ENCODE data around the gene GABRB3. TPM values are rescaled to one million over a fixed set of nuclear protein-coding genes. Genes with fewer than 3 reads are reported as not detected.

Gene GABRB3
- total RNA-seq, 2 experiments from 2014 or later, result not detected

- Mint-ChIP-seq H3K9me3 (peaks cover 12% of the 10 kb centered on the region), H3K27me3 (no peaks in the 10 kb centered on the region), H3K4me3 (no peak overlapping the region), H3K27ac (no peak overlapping the region), H3K36me3 (ENCODE audit: low read depth) (no peaks in the 10 kb centered on the region), H3K4me1 (no peaks in the 10 kb centered on the region)
- DNase-seq, result no peak
- ChIA-PET POLR2A (no interaction called here), CTCF (no interaction called here)
Observed at GRCh38 chr15:26565542-26565941, 207.3 kb downstream of the GABRB3 start.

GRCh38 chr15:26564361-26564760, 208.5 kb downstream of the GABRB3 start:
- Mint-ChIP-seq H3K9me3 (peaks cover 8% of the 10 kb centered on the region), H3K4me3 (no peak overlapping the region), H3K4me1 (no peaks in the 10 kb centered on the region), H3K36me3 (ENCODE audit: low read depth) (no peaks in the 10 kb centered on the region), H3K27me3 (no peaks in the 10 kb centered on the region), H3K27ac (no peak overlapping the region)
- no peak for DNase-seq
- CTCF ChIA-PET, result no interaction called here
- POLR2A ChIA-PET, result no interaction called here

- Mint-ChIP-seq H3K36me3 (ENCODE audit: low read depth) (no peaks in the 10 kb centered on the region), H3K9me3 (peaks cover 3% of the 10 kb centered on the region)
Observed at GRCh38 chr15:26562336-26562735, 210.5 kb downstream of the GABRB3 start.

GRCh38 chr15:26561896-26562295, 211.0 kb downstream of the GABRB3 start:
- CTCF ChIA-PET, result no interaction called here
- POLR2A ChIA-PET, result no interaction called here

More at GRCh38 chr15:26562336-26562735, 210.5 kb downstream of the GABRB3 start:
- Mint-ChIP-seq H3K4me3 (no peak overlapping the region), H3K27me3 (no peaks in the 10 kb centered on the region), H3K4me1 (no peaks in the 10 kb centered on the region), H3K27ac (no peak overlapping the region)
- no peak for DNase-seq
- ChIA-PET POLR2A (no interaction called here), CTCF (no interaction called here)

GRCh38 chr15:26561130-26561529, 211.7 kb downstream of the GABRB3 start:
- DNase-seq, result no peak
- no peaks in the 10 kb centered on the region for H3K27me3 Mint-ChIP-seq
- no peak overlapping the region for H3K4me3 Mint-ChIP-seq
- peaks cover 2% of the 10 kb centered on the region for H3K9me3 Mint-ChIP-seq
- no peaks in the 10 kb centered on the region for H3K4me1 Mint-ChIP-seq
- H3K27ac Mint-ChIP-seq, result no peak overlapping the region
- POLR2A ChIA-PET, result no interaction called here
- CTCF ChIA-PET, result no interaction called here
- H3K36me3 Mint-ChIP-seq (ENCODE audit: low read depth), result no peaks in the 10 kb centered on the region

More at GRCh38 chr15:26561896-26562295, 211.0 kb downstream of the GABRB3 start:
- Mint-ChIP-seq H3K27ac (no peak overlapping the region), H3K4me3 (no peak overlapping the region), H3K9me3 (no peaks in the 10 kb centered on the region), H3K27me3 (no peaks in the 10 kb centered on the region), H3K4me1 (no peaks in the 10 kb centered on the region), H3K36me3 (ENCODE audit: low read depth) (no peaks in the 10 kb centered on the region)
- DNase-seq, result no peak

GRCh38 chr15:26555898-26556297, 217.0 kb downstream of the GABRB3 start:
- CTCF ChIA-PET, result no interaction called here
- H3K36me3 Mint-ChIP-seq (ENCODE audit: low read depth), result no peaks in the 10 kb centered on the region
- peaks cover 24% of the 10 kb centered on the region for H3K9me3 Mint-ChIP-seq
- POLR2A ChIA-PET, result no interaction called here
- no peaks in the 10 kb centered on the region for H3K4me1 Mint-ChIP-seq
- no peak for DNase-seq
- H3K4me3 Mint-ChIP-seq, result no peak overlapping the region
- H3K27ac Mint-ChIP-seq, result no peak overlapping the region
- no peaks in the 10 kb centered on the region for H3K27me3 Mint-ChIP-seq

- Mint-ChIP-seq H3K27me3 (no peaks in the 10 kb centered on the region), H3K27ac (no peak overlapping the region), H3K4me1 (no peaks in the 10 kb centered on the region), H3K9me3 (peaks cover 47% of the 10 kb centered on the region), H3K36me3 (ENCODE audit: low read depth) (no peaks in the 10 kb centered on the region), H3K4me3 (no peak overlapping the region)
- ChIA-PET POLR2A (no interaction called here), CTCF (no interaction called here)
- no peak for DNase-seq
Observed at GRCh38 chr15:26551473-26551872, 221.4 kb downstream of the GABRB3 start.

GRCh38 chr15:26550880-26551279, 222.0 kb downstream of the GABRB3 start:
- CTCF ChIA-PET, result no interaction called here

GRCh38 chr15:26537663-26538062, 235.2 kb downstream of the GABRB3 start:
- Mint-ChIP-seq H3K27me3 (no peaks in the 10 kb centered on the region), H3K27ac (no peak overlapping the region), H3K36me3 (ENCODE audit: low read depth) (no peaks in the 10 kb centered on the region), H3K9me3 (peaks cover 9% of the 10 kb centered on the region), H3K4me3 (no peak overlapping the region), H3K4me1 (no peaks in the 10 kb centered on the region)
- no peak for DNase-seq
- ChIA-PET CTCF (no interaction called here), POLR2A (no interaction called here)

More at GRCh38 chr15:26550880-26551279, 222.0 kb downstream of the GABRB3 start:
- H3K4me3 Mint-ChIP-seq, result no peak overlapping the region
- peaks cover 44% of the 10 kb centered on the region for H3K9me3 Mint-ChIP-seq
- H3K36me3 Mint-ChIP-seq (ENCODE audit: low read depth), result no peaks in the 10 kb centered on the region
- no peaks in the 10 kb centered on the region for H3K27me3 Mint-ChIP-seq
- no peak for DNase-seq
- no peak overlapping the region for H3K27ac Mint-ChIP-seq
- no peaks in the 10 kb centered on the region for H3K4me1 Mint-ChIP-seq
- POLR2A ChIA-PET, result no interaction called here

- Mint-ChIP-seq H3K9me3 (peaks cover 15% of the 10 kb centered on the region), H3K4me1 (no peaks in the 10 kb centered on the region), H3K27ac (no peak overlapping the region), H3K36me3 (ENCODE audit: low read depth) (no peaks in the 10 kb centered on the region), H3K27me3 (no peaks in the 10 kb centered on the region), H3K4me3 (no peak overlapping the region)
- CTCF ChIA-PET, result no interaction called here
- POLR2A ChIA-PET, result no interaction called here
- no peak for DNase-seq
Observed at GRCh38 chr15:26531489-26531888, 241.4 kb downstream of the GABRB3 start.

GRCh38 chr15:26525096-26525495, 247.8 kb downstream of the GABRB3 start:
- Mint-ChIP-seq H3K4me1 (no peaks in the 10 kb centered on the region), H3K27me3 (no peaks in the 10 kb centered on the region), H3K9me3 (peaks cover 19% of the 10 kb centered on the region), H3K27ac (no peak overlapping the region), H3K36me3 (ENCODE audit: low read depth) (no peaks in the 10 kb centered on the region), H3K4me3 (no peak overlapping the region)
- CTCF ChIA-PET, result no interaction called here
- no peak for DNase-seq
- POLR2A ChIA-PET, result no interaction called here

GRCh38 chr15:26521691-26522198, 251.1 kb downstream of the GABRB3 start:
- Mint-ChIP-seq H3K4me1 (no peaks in the 10 kb centered on the region), H3K9me3 (peaks cover 20% of the 10 kb centered on the region), H3K36me3 (ENCODE audit: low read depth) (no peaks in the 10 kb centered on the region), H3K4me3 (no peak overlapping the region), H3K27ac (no peak overlapping the region), H3K27me3 (no peaks in the 10 kb centered on the region)
- POLR2A ChIA-PET, result no interaction called here
- DNase-seq, result no peak
- CTCF ChIA-PET, result no interaction called here

GRCh38 chr15:26521130-26521529, 251.7 kb downstream of the GABRB3 start:
- DNase-seq, result no peak
- no peak overlapping the region for H3K4me3 Mint-ChIP-seq
- no peaks in the 10 kb centered on the region for H3K27me3 Mint-ChIP-seq
- H3K9me3 Mint-ChIP-seq, result peaks cover 22% of the 10 kb centered on the region
- CTCF ChIA-PET, result no interaction called here
- POLR2A ChIA-PET, result no interaction called here
- no peaks in the 10 kb centered on the region for H3K4me1 Mint-ChIP-seq
- no peaks in the 10 kb centered on the region for H3K36me3 Mint-ChIP-seq (ENCODE audit: low read depth)
- H3K27ac Mint-ChIP-seq, result no peak overlapping the region

- Mint-ChIP-seq H3K9me3 (peaks cover 24% of the 10 kb centered on the region), H3K36me3 (ENCODE audit: low read depth) (no peaks in the 10 kb centered on the region), H3K27me3 (no peaks in the 10 kb centered on the region), H3K4me1 (no peaks in the 10 kb centered on the region), H3K27ac (no peak overlapping the region), H3K4me3 (no peak overlapping the region)
- ChIA-PET CTCF (no interaction called here), POLR2A (no interaction called here)
- DNase-seq, result no peak
Observed at GRCh38 chr15:26518885-26519284, 254.0 kb downstream of the GABRB3 start.
